Esophagus muscularis mucosa (tissue), 3 donors: ENCODE results near the gene ILRUN.

ENCODE experiments used
- POLR2A ChIP-seq: fragments of 450-650 bp; IDR thresholded peaks from one replicate; pipeline ENCODE4 v1.6.1; 2017; ENCODE audit warnings: antibody characterized with exemption, moderate library complexity, mild to moderate bottlenecking, low read depth
- TF ChIP-seq, protein P1 (sequence below), 3 experiments: fragments of 200-600 bp in 2 of 3; fragments of 450-650 bp in 1 of 3; sonication (generic) in 2 of 3; IDR thresholded peaks; one replicate each; pipeline ENCODE4 v1.5.1; 2017 to 2019; ENCODE audit warnings: antibody characterized with exemption in 3 of 3, mild to moderate bottlenecking in 2 of 3, moderate library complexity in 1 of 3

DNA sequence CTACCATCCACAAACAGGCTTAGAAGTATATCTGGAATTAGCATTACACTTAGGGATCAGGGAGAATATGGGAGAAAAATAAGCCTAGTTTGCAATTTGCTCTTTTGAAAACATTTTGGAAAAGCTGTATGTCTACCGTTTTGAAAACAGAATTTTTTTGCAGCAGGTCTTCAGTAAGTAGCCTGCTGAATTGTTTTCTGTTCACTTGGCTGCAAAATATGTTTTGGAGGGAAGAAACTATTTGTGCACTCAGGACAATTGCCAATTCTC, 39.6 kb downstream of the ILRUN start:
- TF ChIP-seq, protein P1, sequence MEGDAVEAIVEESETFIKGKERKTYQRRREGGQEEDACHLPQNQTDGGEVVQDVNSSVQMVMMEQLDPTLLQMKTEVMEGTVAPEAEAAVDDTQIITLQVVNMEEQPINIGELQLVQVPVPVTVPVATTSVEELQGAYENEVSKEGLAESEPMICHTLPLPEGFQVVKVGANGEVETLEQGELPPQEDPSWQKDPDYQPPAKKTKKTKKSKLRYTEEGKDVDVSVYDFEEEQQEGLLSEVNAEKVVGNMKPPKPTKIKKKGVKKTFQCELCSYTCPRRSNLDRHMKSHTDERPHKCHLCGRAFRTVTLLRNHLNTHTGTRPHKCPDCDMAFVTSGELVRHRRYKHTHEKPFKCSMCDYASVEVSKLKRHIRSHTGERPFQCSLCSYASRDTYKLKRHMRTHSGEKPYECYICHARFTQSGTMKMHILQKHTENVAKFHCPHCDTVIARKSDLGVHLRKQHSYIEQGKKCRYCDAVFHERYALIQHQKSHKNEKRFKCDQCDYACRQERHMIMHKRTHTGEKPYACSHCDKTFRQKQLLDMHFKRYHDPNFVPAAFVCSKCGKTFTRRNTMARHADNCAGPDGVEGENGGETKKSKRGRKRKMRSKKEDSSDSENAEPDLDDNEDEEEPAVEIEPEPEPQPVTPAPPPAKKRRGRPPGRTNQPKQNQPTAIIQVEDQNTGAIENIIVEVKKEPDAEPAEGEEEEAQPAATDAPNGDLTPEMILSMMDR (IDR thresholded peaks at IDR 0.05), result no peak
- no peak for TF ChIP-seq POLR2A
